Esophagus squamous epithelium (tissue), 4 donors: ENCODE results near the gene MAU2.

ENCODE experiments used
- POLR2A ChIP-seq, 4 donors: fragments of 450-650 bp; IDR thresholded peaks; one replicate each; pipeline ENCODE4 v1.6.1; 2017; ENCODE audit warnings: antibody characterized with exemption in 4 of 4, mild to moderate bottlenecking in 4 of 4, moderate library complexity in 3 of 4
- TF ChIP-seq, protein P1 (sequence below), 6 experiments: fragments of 450-650 bp in 4 of 6; fragments of 200-600 bp in 2 of 6; sonication (generic) in 2 of 6; IDR thresholded peaks; one replicate each; pipeline ENCODE4 v1.5.1; 2016 to 2019; ENCODE audit warnings: antibody characterized with exemption in 6 of 6, mild to moderate bottlenecking in 4 of 6, moderate library complexity in 4 of 6

DNA sequence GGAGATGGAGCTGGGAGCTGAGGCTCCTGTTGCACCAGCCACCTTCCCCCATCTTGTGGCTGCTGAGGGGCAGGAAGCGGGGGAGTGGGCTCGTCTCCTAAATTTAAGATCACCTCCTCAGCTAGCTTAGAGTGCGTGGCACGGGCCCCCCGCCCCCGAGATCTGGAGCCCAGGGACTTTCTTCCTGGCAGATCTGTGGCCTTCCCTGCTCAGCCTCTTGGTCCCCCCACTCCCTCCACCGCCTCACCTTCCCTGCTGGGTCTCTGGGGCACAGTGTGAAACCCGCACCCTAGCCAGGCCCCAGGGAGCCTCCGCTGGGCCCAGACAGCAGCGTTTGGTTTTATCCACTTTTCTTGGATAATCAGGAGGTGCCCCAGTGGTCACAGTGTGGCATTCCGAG, 35.9 kb downstream of the MAU2 start:
- TF ChIP-seq, protein P1, sequence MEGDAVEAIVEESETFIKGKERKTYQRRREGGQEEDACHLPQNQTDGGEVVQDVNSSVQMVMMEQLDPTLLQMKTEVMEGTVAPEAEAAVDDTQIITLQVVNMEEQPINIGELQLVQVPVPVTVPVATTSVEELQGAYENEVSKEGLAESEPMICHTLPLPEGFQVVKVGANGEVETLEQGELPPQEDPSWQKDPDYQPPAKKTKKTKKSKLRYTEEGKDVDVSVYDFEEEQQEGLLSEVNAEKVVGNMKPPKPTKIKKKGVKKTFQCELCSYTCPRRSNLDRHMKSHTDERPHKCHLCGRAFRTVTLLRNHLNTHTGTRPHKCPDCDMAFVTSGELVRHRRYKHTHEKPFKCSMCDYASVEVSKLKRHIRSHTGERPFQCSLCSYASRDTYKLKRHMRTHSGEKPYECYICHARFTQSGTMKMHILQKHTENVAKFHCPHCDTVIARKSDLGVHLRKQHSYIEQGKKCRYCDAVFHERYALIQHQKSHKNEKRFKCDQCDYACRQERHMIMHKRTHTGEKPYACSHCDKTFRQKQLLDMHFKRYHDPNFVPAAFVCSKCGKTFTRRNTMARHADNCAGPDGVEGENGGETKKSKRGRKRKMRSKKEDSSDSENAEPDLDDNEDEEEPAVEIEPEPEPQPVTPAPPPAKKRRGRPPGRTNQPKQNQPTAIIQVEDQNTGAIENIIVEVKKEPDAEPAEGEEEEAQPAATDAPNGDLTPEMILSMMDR (IDR thresholded peaks at IDR 0.05) = no peak
- TF ChIP-seq POLR2A (IDR thresholded peaks at IDR 0.05) = no peak
